ENCODE results near the gene ZNF625. TPM values are rescaled to one million over a fixed set of nuclear protein-coding genes. Genes with fewer than 3 reads are reported as not detected.
A peak's percentile ranks its signal among the peaks of the same experiment; 100 is the strongest.

Gene ZNF625
- total RNA-seq, 1 donor from 2014 or later, result 28.0 TPM

- no peak for TF ChIP-seq CTCF (IDR thresholded peaks at IDR 0.05; ENCODE audit: unreplicated experiment)
- Mint-ChIP-seq H3K9me3 (ENCODE audit: low read depth) (peaks cover 28% of the 10 kb centered on the region), H3K27me3 (no peaks in the 10 kb centered on the region), H3K36me3 (ENCODE audit: insufficient read depth) (peaks cover 59% of the 10 kb centered on the region), H3K27ac (peak overlapping the region; percentile 100), H3K4me1 (ENCODE audit: low read depth) (peaks cover 18% of the 10 kb centered on the region), H3K4me3 (ENCODE audit: low read depth) (no peak overlapping the region)
- DNase-seq (ENCODE audit: low spot score, unreplicated experiment), result no peak
Observed at GRCh38 chr19:12141405-12141736, 15.2 kb downstream of the ZNF625 start.

- no peaks in the 10 kb centered on the region for H3K27me3 Mint-ChIP-seq
- H3K4me1 Mint-ChIP-seq (ENCODE audit: low read depth), result peaks cover 18% of the 10 kb centered on the region
- peak; percentile 67 for DNase-seq (ENCODE audit: low spot score, unreplicated experiment)
- peaks cover 57% of the 10 kb centered on the region for H3K36me3 Mint-ChIP-seq (ENCODE audit: insufficient read depth)
- peak overlapping the region; percentile 100 for H3K27ac Mint-ChIP-seq
- peak; percentile 83 for TF ChIP-seq CTCF (IDR thresholded peaks at IDR 0.05; ENCODE audit: unreplicated experiment)
- H3K4me3 Mint-ChIP-seq (ENCODE audit: low read depth), result peak overlapping the region; percentile 97
- H3K9me3 Mint-ChIP-seq (ENCODE audit: low read depth), result peaks cover 22% of the 10 kb centered on the region
Observed at GRCh38 chr19:12140545-12141404, 15.8 kb downstream of the ZNF625 start.

DNA sequence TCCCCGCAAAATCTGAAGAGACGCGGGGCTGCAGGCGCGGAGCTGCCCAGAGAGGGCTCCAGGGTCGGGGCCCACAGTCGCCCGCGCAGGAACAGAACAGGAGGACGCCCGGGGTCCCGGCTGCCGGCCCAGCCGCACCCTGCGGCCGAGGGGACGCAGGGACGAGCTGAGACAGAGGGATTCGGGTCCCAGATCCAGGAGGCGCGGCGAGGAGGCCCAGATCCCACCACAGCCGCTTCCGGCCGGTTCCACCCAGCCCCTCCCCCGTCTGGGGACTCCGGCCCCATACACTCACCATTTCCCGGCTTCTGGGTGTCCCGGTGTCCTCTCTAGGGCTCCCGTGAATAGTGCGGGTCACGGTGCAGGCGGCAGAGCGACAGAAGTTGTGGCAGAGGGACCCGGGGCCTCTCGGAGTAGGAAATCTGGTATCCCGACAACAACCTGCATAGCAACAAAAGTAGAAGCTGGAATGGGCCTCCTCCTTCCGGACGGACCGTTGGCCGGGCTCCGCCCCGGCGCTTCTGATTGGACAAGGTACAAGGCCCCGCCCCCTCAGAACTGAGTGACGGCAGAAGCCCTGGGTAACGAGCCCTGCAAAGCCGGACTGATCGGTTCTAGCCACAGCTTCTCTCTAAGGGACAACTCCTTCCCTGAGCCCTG is 16.5 kb downstream of the ZNF625 start, which contains the start of gene ZNF20:
TSS of gene ZNF20 (minus strand) at position 466 of the 660 bp plus-strand sequence. CDS start at position 298, 168 bp downstream.
- Mint-ChIP-seq H3K36me3 (ENCODE audit: insufficient read depth) (peaks cover 57% of the 10 kb centered on the region), H3K27me3 (no peaks in the 10 kb centered on the region)

GRCh38 chr19:12139269-12139668 is 17.3 kb downstream of the ZNF625 start:
- Mint-ChIP-seq H3K36me3 (ENCODE audit: insufficient read depth) (peaks cover 61% of the 10 kb centered on the region), H3K9me3 (ENCODE audit: low read depth) (peaks cover 19% of the 10 kb centered on the region), H3K4me1 (ENCODE audit: low read depth) (peaks cover 18% of the 10 kb centered on the region), H3K27ac (peak overlapping the region; percentile 100), H3K4me3 (ENCODE audit: low read depth) (peak overlapping the region; percentile 97), H3K27me3 (no peaks in the 10 kb centered on the region)
- no peak for TF ChIP-seq CTCF (IDR thresholded peaks at IDR 0.05; ENCODE audit: unreplicated experiment)
- no peak for DNase-seq (ENCODE audit: low spot score, unreplicated experiment)

More for the DNA sequence above, 16.5 kb downstream of the ZNF625 start, which contains the start of gene ZNF20:
- H3K9me3 Mint-ChIP-seq (ENCODE audit: low read depth), result peaks cover 19% of the 10 kb centered on the region
- peak within 1 kb of the TSS; percentile 100 for H3K27ac Mint-ChIP-seq
- H3K4me1 Mint-ChIP-seq (ENCODE audit: low read depth), result peaks cover 18% of the 10 kb centered on the region
- peak within 1 kb of the TSS; percentile 97 for H3K4me3 Mint-ChIP-seq (ENCODE audit: low read depth)
- DNase-seq (ENCODE audit: low spot score, unreplicated experiment), result peak; percentile 94
- TF ChIP-seq CTCF (IDR thresholded peaks at IDR 0.05; ENCODE audit: unreplicated experiment), result no peak

GRCh38 chr19:12137221-12137940 is 19.2 kb downstream of the ZNF625 start:
- H3K9me3 Mint-ChIP-seq (ENCODE audit: low read depth), result peaks cover 29% of the 10 kb centered on the region
- H3K27ac Mint-ChIP-seq, result peak overlapping the region; percentile 95
- peaks cover 73% of the 10 kb centered on the region for H3K36me3 Mint-ChIP-seq (ENCODE audit: insufficient read depth)
- H3K4me3 Mint-ChIP-seq (ENCODE audit: low read depth), result peak overlapping the region; percentile 55
- DNase-seq (ENCODE audit: low spot score, unreplicated experiment), result no peak
- H3K27me3 Mint-ChIP-seq, result no peaks in the 10 kb centered on the region
- H3K4me1 Mint-ChIP-seq (ENCODE audit: low read depth), result peaks cover 18% of the 10 kb centered on the region
- TF ChIP-seq CTCF (IDR thresholded peaks at IDR 0.05; ENCODE audit: unreplicated experiment), result no peak
